ENCODE measurements around the gene IQCK.

The IQCK gene

DNA sequence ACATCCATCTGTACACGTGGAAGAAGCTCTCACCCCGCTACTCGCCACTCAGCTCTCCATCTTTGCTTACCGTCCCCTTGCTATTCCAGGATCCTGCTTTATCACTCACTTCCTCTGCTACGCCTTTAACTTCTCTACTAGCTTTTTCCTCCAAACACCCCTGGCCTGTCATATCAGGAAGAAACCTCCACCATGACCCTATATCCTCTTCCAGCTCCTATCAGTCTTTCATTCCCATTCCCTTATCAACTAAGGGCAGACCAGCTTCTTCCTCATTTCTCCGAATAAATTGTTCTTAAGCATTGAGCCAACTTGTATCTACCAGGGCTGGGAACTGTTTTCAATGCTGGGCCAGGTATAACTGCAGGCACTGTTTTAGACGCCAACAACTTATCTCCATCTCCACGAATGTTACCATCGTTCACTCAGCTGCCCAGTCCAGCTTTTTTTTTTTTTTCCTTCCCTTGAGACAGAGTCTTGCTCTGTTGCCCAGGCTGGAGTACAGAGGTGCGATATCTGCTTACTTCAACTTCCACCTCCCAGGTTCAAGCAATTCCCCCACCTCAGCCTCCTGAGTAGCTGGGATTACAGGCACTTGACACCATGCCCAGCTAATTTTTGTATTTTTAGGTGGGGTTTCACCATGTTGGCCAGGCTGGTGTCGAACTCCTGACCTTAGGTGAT, 4.3 kb downstream of the IQCK start:
- DNase-seq, result no peak

DNA sequence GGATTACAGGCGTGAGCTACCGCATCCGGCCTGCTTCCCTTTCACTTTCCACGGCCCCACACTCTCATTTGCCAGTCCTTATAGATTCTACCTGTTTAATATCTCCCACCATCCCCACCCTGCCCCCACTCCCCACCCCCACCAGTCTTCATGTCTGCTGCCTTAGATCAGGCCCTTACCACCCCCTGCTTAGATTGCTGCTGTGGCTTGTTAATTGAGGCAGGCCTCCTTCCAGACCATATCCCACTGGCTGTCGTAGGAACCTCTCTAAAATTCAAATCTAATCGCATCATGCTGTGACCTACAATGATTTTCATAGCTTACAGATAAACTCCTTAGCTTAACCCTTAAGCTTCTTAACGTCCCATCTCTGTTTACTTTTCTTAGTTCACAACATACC, 4.9 kb downstream of the IQCK start:
- DNase-seq, result no peak

DNA sequence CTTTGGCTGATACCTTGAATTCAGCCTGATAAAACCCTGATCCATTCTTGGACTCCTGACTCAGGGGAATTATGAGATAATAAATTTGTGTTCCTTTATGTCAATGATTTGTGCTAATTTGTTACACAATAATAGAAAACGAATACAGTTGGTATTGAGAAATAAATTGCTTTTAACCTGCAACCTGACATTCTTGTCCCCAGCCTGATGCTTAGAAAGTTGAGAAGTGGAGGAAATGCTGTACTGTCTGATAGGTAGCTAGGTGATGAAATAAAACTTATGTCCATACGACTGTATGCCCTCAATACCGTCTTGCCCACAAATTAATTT, 10.5 kb downstream of the IQCK start:
- no peak for DNase-seq

DNA sequence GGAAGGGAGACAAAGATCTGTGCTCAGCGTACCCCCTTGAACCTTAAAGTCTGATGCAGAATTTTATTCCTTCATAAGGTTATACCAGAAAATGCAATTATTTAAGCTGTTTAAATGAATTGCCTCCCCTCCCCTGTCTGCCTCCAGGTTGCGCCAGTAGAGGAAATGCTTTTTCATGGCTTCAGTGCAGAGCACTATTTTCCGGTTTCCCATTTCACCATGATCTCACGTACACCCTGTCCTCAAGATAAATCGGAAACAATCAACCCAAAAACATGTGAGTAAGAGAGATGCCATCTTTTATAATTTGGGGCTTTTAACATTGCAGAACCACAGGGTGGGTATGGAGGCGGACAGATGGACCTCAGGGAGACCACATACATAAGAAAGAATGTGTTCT, 15.5 kb downstream of the IQCK start:
- DNase-seq, result no peak

DNA sequence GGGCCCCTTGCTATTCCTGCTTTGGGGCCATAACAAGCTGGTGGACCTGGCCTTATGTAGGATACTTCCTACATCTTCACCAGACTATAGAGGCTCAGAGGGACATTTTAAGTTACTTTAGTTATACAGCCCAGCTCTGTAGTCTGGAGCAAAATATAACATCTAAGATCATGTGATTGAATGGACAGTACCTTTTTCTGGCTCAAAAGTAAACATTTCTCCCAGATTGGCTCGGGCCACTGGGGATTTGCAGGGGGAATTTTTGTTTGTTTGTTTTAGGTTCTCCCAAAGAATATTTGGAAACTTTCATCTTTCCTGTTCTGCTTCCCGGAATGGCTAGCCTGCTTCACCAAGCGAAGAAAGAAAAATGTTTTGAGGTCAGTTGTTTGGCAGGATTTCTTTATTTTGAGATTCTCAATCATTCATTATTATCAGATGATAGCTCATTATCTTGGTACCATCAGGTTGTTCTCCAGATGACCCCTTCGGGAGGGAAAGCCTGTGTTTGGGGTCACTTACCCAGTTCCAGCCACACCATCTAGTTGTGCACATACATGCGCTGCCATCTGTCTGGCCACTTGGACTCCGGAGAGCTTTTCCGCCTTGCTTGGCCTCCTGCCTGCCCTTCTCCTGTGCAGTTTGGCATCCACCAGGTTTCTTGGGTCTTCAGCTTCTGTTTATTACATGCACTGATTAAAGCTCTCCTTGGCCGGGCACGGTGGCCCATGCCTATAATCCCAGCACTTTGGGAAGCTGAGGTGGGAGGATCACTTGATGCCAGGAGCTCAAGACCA, 17.2 kb downstream of the IQCK start:
- no peak for DNase-seq

DNA sequence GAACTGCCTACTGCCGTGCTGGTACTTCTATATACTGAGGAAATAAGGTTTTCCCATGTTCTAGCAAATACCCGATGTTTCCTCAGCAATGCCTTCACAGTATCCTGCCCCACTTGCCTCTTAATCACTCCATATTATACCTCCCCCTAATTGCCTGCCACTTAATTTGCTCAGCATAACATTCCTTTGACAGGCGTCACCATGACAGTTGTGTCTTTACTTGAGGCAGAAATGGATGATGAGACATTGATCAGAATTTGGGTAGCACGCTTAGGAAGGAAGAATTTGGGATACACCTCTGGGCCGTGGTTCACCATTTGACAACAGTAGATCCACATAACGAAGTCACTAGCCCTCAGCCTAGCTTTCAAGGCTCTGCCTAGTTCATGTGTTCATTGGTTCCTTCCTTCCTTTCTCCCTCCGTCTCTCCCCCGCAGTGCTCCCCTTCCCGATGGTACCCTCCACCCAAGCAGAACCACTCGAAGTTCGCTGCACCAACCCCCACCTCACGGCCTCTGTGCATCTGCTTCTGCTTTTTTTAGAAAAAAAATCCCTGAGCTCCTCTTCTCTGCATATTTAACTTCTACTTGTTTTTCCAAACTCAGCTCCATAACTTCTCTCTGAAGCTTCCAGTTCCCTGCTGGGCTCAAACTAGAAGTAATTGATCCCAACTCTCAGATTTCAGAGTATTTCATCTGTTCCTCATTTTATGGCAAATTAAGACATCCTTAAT, 19.4 kb downstream of the IQCK start:
- no peak for DNase-seq

DNA sequence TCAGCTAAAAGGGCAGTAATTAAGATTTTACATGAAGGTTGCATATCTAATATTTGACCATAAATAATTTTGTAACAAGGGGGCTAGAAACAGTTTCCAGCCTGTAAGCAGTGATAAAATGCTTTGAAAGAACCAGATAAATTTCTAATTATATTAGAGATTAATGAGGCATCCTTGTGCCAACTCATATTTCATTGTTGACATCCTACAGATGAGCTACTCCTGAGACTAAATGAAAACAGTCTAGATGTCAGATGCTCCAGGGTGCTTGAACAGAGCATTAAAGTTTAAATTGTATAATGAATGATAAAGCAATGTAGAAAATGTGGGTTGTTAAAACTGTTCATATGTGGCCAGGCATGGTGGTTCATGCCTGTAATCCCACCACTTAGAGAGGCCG, 23.3 kb downstream of the IQCK start:
- no peak for DNase-seq

DNA sequence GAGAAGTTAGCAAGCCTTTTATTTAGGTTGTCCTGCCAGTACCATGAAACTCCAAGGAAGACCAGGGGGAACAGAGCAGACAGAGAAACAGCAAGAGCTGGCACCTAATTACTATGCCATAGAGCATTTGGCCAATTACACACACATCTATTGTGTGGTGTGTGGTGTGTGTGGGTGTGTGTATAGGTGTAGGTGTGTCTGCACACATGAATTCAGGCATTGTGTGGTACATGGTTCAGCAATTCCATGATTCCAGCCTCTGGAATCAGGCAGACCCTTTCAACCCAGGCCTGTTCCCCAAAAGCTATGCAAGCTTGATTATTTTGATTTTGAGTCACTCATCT, 25.7 kb downstream of the IQCK start:
- no peak for DNase-seq

DNA sequence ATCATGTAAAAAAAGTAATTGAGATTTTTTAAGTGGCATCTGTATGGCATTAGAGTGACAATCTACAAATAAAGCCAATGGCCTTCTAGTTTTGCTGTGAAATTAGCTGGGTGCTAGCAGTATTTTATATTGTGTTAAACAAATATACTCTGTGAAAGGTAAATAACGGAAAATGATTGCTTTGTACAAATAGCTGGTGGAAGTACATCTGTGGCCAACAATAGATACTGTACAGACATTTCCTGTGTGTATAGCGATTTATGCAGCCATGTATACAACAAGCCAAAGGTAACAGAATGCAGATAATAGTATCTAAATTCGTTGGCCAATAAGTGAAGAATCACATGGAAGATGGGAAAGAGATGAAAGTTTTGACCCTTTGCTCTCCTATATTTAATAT, 26.6 kb downstream of the IQCK start:
- DNase-seq, result no peak

DNA sequence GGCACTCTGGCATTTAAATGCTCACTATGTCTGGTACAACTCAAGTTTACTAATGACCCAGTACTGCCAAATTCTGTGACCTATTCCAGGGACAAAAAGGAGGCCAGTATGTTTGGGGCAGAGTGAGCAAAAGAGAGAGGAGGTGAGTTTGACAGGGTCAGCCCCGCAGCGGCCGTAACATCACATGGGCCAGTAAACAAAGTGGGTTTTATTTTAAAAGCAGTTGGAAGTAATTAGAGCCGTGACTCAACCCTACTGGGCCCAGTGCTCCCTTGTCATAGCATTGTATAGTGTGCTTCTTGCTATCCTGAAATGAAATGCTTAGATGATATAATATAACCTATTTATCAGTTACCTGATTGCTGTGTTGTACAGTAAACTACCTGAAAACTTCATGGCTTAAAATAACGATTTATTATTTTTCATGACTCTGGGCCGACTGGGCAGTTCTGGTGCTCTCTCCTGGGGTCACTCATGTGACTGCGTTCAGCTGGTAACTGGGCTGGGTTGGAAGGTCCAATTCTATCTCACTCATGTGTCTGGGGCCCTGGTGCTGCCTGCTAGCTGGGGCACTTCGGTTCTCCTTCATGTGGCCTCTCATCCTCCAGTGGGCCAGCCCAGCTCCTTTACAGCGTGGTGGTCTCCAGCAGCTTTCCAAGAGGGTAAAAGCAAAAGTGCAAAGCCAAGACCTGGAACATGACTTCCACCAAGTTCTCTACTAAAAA, 27.4 kb downstream of the IQCK start:
- DNase-seq, result no peak

DNA sequence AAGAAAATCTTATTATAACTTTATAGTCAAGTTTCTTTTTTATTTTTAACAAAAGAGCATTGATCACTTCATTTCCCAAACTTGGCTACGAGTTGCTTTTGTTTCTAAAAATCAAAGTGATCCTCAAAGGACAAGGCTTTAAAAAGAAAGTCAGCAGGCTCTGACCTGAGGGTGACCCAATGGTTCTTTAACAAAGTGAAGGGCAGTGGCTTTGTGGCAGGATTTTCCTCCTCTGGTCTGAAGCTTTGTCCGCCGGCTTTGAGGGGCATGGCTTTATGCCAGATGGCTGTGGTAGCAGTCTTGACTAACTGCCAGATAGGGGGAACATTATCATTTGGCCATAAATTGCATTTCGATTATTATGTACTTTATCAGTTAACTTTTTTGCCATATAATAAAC, 28.5 kb downstream of the IQCK start:
- no peak for DNase-seq

DNA sequence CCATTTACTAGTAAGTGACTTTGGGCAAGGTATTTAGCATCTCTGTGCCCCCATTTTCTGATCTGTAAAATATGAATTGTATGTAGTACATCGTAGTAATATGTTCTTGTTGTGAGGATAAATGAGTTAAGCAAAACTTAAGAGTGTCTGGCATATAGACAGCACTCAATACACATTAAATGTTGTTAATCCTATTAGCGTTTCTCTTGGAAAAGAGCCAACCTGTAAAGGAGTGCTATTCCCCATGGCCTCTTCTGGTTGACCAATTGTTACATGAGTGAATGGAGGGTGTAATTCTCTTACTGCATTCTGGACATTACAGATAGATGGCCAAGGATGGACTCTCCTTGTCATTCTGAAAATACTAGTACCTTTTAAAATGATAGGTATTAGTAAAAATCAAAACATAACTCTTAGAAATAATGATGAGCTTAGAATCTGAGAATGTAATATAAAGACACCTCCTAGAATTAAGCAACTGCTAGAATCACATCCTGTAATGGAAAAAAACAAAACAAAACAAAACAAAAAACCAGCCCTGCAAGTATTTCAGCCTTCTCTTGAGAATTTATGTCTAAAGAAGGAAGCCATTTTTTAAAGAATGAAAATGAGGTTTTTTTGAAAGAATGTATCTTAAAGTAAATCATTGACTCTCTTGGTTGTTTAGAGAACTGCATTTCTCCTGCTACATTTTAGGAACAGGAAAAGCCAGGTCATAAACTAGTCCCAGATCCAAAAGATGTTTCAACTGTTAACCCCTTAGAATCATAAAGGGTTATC, 30.5 kb downstream of the IQCK start:
- DNase-seq, result no peak

DNA sequence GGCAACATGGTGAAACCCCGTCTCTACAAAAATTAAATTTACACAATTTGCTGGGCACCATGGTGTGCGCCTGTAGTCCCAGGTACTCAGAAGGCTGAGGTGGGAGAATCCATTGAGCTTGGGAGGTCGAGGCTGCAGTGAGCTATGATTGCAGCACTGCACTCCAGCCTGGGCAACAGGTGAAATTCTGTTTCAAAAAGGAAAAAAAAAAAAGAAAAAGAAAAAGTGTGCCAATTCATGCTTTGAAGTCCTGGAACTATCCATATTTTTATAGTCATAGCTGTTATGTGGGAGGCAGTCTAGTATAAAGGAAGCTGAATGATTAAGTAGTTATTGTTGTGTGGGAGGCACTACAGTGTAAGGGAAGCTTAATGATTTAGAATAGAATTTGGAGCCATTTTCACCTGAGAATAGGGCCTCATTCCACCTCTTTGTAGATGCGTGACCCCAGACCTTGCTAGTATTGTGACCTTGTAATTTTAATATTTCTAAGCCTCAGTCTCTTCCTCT, 31.6 kb downstream of the IQCK start:
- no peak for DNase-seq

DNA sequence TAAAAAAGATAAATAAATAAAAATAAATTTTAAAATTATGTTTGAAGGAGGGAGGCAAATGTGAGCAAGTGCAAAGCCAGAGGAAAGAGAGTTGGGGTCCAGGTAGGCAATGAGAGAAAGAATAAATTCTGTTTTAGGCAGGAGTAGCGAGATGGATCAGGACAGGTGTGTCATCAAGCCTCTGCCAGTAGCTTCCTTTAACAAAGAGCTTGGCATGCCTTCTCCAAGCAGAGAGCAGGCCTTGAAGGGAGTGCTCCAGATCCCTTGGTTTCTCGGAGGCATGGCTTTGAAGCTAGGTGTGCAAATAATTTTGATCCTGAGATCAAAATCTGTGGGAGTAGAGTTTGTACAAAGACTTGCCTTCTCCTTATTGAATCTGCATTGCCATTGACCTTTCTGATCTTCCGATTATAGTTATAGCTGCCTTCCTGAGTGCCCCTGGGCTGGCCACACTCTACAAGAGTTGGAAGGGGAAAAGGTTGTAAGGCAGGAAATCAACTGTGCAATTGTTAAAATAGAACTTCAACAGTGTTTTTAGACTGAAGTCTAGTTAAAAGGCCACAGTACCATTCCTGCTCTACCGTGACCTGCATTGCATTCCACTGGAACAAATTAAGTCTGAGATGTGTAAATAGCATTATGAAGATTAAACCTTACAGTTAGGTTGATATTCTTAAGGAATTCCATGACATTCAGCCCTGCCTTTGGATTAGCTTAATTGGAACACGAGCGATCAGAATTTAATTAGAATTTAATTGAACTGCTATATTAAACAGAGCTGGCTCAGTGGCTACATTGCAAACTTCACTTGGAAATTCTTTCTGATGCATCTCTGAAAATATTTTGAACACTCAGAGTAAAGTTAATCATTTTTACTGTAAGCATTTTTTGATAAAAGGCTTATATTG, 33.7 kb downstream of the IQCK start:
- DNase-seq, result no peak

DNA sequence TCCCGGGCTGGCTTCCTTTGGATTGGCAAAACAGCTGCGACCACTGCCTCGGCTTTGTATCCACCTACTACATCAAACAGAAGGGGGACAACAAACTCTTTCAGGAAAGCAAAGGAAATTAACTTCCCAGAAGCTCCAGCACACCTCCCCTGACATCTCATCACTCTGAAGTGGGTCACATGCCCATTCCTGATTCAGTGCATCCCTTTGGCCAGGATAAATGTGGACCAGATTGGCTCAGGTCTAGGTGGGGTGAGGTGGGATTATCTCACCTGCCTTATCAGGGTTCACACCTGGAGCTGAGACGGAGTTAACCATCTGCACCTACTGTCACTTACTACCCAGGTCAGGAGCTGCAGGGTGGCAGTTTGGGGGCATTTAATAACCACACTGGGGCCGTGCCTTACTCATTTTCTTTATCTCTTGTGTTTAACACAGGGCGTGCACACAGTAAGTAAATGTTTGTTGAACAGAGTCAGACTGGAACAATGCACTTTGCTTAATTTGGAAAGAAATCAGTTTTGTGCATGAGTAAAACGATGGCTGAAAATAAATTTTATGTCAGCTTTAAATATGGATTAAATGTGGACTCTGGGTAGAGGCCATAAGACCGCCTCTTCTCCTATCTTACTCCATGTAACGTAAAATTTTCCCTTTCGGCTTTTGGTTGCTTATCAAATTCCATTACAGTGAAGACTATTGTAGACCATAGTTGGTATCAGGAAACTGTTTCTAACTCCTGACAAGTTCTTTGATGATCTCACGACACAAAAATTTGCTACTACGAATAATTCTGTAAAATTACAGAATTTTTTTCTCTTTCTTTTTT, 36.0 kb downstream of the IQCK start:
- no peak for DNase-seq

DNA sequence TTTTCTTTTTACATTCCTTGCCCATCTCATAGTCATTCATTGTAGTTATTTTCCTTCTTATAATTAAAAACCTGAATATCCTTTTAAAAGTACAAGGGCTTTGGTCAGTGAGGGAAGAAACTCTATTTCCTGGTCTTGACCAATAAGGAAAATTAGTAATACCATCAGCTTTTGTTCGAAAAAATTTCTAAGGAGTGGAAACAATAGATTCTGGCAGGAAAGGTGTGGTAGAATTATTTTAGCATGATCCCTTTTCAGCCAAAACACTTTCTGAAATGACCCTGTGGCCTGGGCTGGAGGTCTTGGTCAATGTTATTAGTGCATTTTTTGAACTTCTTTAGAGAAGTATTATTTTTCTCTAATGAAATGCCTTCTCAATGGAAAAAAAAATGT, 36.6 kb downstream of the IQCK start:
- DNase-seq, result no peak

DNA sequence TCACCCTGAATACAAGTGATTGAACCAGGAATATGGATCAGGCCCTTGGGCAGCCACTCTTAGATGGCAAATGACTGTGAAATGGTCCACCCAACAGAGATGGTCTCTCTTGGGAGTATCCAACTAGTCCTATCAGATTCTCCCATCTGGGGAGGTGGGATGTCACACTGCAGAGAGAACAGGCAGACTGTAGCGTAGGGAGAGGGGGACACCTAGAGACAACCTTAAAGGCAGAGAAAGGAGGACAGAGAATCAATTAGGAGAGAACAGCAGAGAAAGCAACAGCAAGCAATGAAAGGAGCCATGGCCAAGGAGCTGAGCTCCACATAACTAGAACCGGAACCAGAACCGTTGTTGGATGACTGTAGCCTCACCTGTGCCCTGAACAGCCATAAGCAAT, 37.2 kb downstream of the IQCK start:
- DNase-seq, result no peak

DNA sequence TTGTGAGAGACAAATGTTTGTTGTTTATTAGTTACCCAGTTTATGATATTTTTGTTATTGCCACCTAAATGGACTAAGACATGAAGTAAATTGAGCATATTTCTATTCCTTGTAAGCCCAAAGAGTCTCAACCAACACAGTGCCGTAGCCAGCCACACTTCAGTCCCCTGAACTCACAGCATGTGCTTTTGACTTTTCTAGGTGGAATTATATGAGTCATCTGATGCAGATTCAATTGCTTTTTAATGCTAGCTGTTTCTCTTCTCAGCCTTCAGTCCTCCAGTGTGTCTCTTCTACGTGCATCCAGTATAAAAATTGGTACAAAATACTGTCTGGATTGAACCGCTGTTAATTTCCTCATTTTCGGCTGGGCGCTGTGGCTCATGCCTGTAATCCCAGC, 39.0 kb downstream of the IQCK start:
- no peak for DNase-seq

DNA sequence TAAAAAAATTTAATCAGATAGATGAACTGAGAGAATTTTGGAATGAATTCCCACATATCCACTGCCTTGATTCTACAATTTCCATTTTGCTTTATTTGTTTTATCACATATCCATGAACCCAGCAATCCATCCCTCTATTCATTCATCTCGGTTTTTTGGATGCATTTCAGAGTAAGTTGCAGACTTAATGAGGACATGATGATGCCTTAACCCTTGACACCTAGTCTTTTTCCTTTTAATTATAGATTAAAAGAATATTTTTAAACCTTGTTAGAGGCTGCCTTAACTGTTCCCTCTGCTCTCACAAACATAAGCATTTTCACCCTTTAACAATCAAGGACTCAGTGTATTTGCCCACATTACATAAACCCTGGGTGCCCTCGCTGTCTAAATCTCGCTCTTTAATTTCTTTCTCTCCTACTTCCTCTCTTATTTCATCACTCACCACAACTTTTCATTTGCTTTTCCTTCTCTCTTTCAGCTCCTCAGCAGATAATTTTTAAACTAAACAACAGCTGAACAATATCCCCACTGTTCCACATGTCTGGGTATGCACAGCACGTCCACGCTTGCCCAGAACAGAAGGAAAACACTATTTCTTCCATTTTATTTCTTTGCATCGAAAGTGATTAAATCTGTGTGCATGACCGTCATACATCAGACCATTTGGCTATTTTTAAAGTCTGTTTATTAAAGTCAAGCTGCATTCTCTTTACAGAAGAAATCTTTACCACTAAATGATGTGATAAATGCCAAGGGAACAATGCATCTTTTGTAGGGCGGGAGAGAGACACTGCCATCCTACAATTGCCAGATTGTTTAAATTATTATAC, 39.9 kb downstream of the IQCK start:
- no peak for DNase-seq
